Esophagus muscularis mucosa (tissue), 4 donors: Measurements from ENCODE around the gene ENTPD8. TPM values are rescaled to one million over a fixed set of nuclear protein-coding genes. Genes with fewer than 3 reads are reported as not detected.
"Not testable (repeated sequence)": the region's sequence is repeated elsewhere in the genome, so short reads cannot be mapped to it uniquely, and the experiment has no call there.

Experiments used
- DNase-seq: peaks from one replicate; pipeline ENCODE4 v3.0.0-alpha.2; 2017; ENCODE audit errors: extremely low spot score
- H3K27ac ChIP-seq, 4 donors: fragments of 200-600 bp; sonication (generic); replicated peaks in 1 of 4; 1 replicate in 3 of 4; 2 replicates in 1 of 4; pipeline ENCODE4 v1.5.1; 2016 to 2019; ENCODE audit warnings: mild to moderate bottlenecking in 1 of 4
- H3K27me3 ChIP-seq, 4 donors: fragments of 200-600 bp; sonication (generic); one replicate each; pipeline versions ENCODE4 v1.5.1 to v1.6.0; 2016 to 2019
- H3K36me3 ChIP-seq, 4 donors: fragments of 200-600 bp; sonication (generic); one replicate each; pipeline ENCODE4 v1.5.1; 2016 to 2019
- H3K4me1 ChIP-seq, 4 donors: fragments of 200-600 bp; sonication (generic); one replicate each; pipeline ENCODE4 v1.5.1; 2016 to 2019
- H3K4me3 ChIP-seq, 4 donors: fragments of 200-600 bp; sonication (generic); 1 replicate in 2 of 4; 2 replicates in 2 of 4; pipeline ENCODE4 v1.5.1; 2016 to 2019; ENCODE audit warnings: mild to moderate bottlenecking in 4 of 4, moderate library complexity in 1 of 4
- H3K9me3 ChIP-seq, 4 donors: fragments of 200-600 bp; sonication (generic); 1 replicate in 3 of 4; 2 replicates in 1 of 4; pipeline ENCODE4 v1.5.1; 2016 to 2019
- CTCF ChIP-seq, 3 experiments: fragments of 200-600 bp in 2 of 3; fragments of 450-650 bp in 1 of 3; sonication (generic) in 2 of 3; IDR thresholded peaks; one replicate each; pipeline ENCODE4 v1.5.1; 2017 to 2019; ENCODE audit warnings: antibody characterized with exemption in 3 of 3, mild to moderate bottlenecking in 2 of 3, moderate library complexity in 1 of 3
- EP300 ChIP-seq: sonication (generic); formaldehyde crosslinking; IDR thresholded peaks from one replicate; pipeline ENCODE4 v1.6.1; 2017; ENCODE audit warnings: antibody characterized with exemption
- POLR2A ChIP-seq: fragments of 450-650 bp; IDR thresholded peaks from one replicate; pipeline ENCODE4 v1.6.1; 2017; ENCODE audit warnings: antibody characterized with exemption, moderate library complexity, mild to moderate bottlenecking, low read depth
- POLR2AphosphoS5 ChIP-seq, 2 donors: sonication (generic); formaldehyde crosslinking; IDR thresholded peaks; one replicate each; pipeline ENCODE4 v1.6.1; 2017; ENCODE audit warnings: antibody characterized with exemption in 2 of 2
- WGBS: methylation state at CpG from one replicate; pipeline ENCODE4 v1.1.5; 2018; 5-methylcytosine and 5-hydroxymethylcytosine counted together
- intact Hi-C: fragments of 100-400 bp; cut with DNase I; formaldehyde crosslinking; loops from one replicate; pipeline ENCODE4 v1.15.1; 2023
- total RNA-seq, 4 donors: library from RNA; depleted of rRNA; stranded (reverse); fragments of >200 nt; gene quantifications; one replicate each; pipeline versions ENCODE4 v1.1.0 to v1.2.1, GENCODE V29; 2016

The ENTPD8 gene
- total RNA-seq, 4 donors from 2014 or later, result not detected

GRCh38 chr9:137410891-137411249 lies 30.3 kb downstream of the ENTPD8 start:
- TF ChIP-seq POLR2AphosphoS5 (IDR thresholded peaks at IDR 0.05), result no peak
- TF ChIP-seq EP300, result no peak
- TF ChIP-seq POLR2A, result no peak
- TF ChIP-seq CTCF (IDR thresholded peaks at IDR 0.05), result no peak
- Histone ChIP-seq H3K4me3 (peak overlapping the region in 1 of 4 donors; percentile 35), H3K27ac (peak overlapping the region in 3 of 4 donors; percentile 51 to 63 (median 55)), H3K27me3 (peaks cover 0 to 9% (median 0%) of the 10 kb centered on the region in 4 donors), H3K4me1 (peaks cover 35 to 45% (median 43%) of the 10 kb centered on the region in 4 donors), H3K36me3 (no peaks in the 10 kb centered on the region), H3K9me3 (no peaks in the 10 kb centered on the region)
- no peak for DNase-seq
- intact Hi-C loops, result no loop called here
- no CpG with 5 or more reads among the region's 15 CpGs for WGBS

- intact Hi-C loops, H3K27me3 ChIP-seq, H3K36me3 ChIP-seq, H3K4me3 ChIP-seq, H3K9me3 ChIP-seq, DNase-seq: not testable (repeated sequence)
- H3K4me1 ChIP-seq, result peaks cover 35 to 45% (median 43%) of the 10 kb centered on the region in 4 donors
- WGBS, result 86% methylated on average over 12 of the region's 18 CpGs
- H3K27ac ChIP-seq, result peak overlapping the region in 2 of 4 donors; percentile 51 to 63
These were observed 30.8 kb downstream of the ENTPD8 start for GRCh38 chr9:137410236-137410890.

GRCh38 chr9:137409515-137409914 lies 31.6 kb downstream of the ENTPD8 start:
- Histone ChIP-seq H3K4me1 (peaks cover 35 to 45% (median 43%) of the 10 kb centered on the region in 4 donors), H3K9me3 (no peaks in the 10 kb centered on the region), H3K36me3 (peaks cover 0 to 5% (median 0%) of the 10 kb centered on the region in 4 donors), H3K27ac (no peak overlapping the region), H3K4me3 (no peak overlapping the region), H3K27me3 (peaks cover 0 to 9% (median 0%) of the 10 kb centered on the region in 4 donors)
- 90% methylated on average over 10 of the region's 11 CpGs for WGBS
- intact Hi-C loops, result loop anchor here (5.0 kb wide), 1 partner anchor 112 kb away; no protein-coding TSS in a partner anchor
- no peak for DNase-seq
- no peak for TF ChIP-seq POLR2AphosphoS5 (IDR thresholded peaks at IDR 0.05)
- TF ChIP-seq POLR2A, result no peak
- no peak for TF ChIP-seq CTCF (IDR thresholded peaks at IDR 0.05)
- TF ChIP-seq EP300, result no peak

- Histone ChIP-seq H3K36me3 (peaks cover 0 to 5% (median under 1%) of the 10 kb centered on the region in 4 donors), H3K27me3 (peaks cover 0 to 9% (median 0%) of the 10 kb centered on the region in 4 donors), H3K4me1 (peaks cover 35 to 45% (median 41%) of the 10 kb centered on the region in 4 donors), H3K4me3 (no peak overlapping the region), H3K9me3 (no peaks in the 10 kb centered on the region), H3K27ac (no peak overlapping the region)
- WGBS, result 97% methylated on average over 20 of the region's 24 CpGs
- intact Hi-C loops, result loop anchor here (5.0 kb wide), 1 partner anchor 112 kb away; no protein-coding TSS in a partner anchor
- no peak for TF ChIP-seq POLR2AphosphoS5 (IDR thresholded peaks at IDR 0.05)
- TF ChIP-seq EP300, result no peak
- TF ChIP-seq CTCF (IDR thresholded peaks at IDR 0.05), result no peak
- no peak for TF ChIP-seq POLR2A
- DNase-seq, result no peak
These were observed 32.3 kb downstream of the ENTPD8 start for GRCh38 chr9:137408651-137409405.
